KG1 (cell line): ENCODE data around the gene SMARCA4.
A peak's percentile ranks its signal among the peaks of the same experiment; 100 is the strongest.

Source experiments
- DNase-seq: peaks from one replicate; lab custom pipeline; 2025; lab: John Stamatoyannopoulos, UW

SMARCA4 gene

DNA sequence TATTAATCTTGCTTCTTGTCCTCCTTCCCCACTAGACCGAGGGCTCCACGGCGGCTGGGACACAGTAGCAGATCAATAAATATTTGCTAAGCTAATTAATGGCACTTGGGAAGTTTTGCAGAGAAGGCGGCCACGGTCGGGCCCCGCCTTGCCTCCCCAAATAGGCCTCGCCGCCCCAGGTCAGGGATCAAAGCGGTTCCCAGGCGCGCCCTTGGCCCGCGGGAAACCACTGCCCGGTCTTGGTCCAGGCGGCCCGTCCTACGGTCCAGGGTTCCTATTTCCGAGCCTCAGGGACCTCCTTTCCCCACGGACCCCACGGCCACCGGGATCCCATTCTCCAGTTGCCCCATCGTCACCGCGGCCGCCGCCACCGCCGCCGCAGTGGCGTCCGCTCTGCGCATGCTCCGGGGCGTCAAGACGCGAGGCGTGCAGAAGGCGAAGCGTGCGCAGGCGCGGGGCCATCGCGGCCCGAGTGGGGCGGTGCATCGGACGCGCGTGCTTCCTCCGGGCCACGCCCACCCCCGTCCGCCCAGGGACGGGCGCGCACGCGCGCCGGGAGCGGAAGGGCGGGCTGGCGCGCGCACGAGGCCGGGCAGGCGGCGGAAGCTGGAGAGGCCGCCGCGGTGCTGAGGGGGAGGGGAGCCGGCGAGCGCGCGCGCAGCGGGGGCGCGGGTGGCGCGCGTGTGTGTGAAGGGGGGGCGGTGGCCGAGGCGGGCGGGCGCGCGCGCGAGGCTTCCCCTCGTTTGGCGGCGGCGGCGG is at the start of gene SMARCA4:
Gene SMARCA4 (plus strand): TSS at position 717 of the 759 bp plus-strand sequence. CDS start 23,122 bp downstream, outside the sequence.
- peak; percentile 95 for DNase-seq

DNA sequence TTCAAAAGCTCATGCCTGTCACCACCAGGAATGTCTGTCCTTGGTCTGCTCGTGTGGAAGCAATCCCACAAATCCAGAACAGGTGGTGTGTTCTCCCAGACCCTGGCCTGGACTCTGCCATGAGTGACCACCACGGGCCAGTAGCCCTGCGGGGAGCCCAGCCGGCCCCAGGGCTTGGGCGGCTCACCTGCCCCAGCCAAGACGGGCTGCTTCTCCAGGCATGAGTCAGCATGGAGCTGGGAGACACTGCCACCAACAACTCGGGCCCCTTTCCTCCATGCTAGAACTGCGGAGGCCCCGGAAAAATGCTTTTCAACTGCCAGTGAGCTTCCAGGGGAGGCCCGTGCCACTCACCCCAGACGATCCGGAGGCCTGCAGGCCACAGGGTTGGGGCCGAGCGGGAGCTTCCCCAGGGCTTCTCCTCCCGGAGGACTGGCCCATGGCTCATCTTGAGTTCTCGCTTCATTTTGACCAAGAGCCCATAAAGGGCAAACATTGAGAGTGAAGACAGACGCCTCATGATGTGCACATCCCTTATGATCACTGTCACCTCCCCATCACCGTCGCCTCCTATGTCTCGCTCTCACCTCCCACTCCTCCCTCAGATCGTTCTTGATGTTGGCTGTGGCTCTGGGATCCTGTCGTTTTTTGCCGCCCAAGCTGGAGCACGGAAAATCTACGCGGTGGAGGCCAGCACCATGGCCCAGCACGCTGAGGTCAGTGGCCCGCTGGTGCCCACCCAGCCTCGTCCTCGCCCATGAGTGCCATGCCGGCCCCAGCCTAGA is 49.1 kb upstream of the SMARCA4 start:
- DNase-seq = no peak

DNA sequence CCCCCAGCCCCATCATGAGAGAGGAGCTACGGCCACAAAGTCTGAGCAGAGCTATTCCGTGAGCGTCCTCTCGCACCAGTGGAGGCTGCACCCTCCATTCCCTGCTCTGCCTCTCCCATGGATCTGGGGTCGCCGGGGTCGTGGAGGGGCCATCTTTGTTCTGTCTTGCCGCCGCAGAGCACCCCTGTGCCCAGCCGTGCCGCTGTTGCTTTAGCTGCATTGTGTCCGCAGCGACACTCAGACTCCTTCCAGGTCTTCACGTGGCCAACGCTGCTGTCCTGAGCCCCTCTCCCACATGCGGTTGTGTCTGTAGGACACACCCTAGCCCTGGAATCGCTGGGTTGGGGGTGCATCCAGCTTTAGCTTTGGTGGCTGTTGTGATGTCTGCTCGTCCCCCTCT is 48.2 kb upstream of the SMARCA4 start:
- no peak for DNase-seq

DNA sequence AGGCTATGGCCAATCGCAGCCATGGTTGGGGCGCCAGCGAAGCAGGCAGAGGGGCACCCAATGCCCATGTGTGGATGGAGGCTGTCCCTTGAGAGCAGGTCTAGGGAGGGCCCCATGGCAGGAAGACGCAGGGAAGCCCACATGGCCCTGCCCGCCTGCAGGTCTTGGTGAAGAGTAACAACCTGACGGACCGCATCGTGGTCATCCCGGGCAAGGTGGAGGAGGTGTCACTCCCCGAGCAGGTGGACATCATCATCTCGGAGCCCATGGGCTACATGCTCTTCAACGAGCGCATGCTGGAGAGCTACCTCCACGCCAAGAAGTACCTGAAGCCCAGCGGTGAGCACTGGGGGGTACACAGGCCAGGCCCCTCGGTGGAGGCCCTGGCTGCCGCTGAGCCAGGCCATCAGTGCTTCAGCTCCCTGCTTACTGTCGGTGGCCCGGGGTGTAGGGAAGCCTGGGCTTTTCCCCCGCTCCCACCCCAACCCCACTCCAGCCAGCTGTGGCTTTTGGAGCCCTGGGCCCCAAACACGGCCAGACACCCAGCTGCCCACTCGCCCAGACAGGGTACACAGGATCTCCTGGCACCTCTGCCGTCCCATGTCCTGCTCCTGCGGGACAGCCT is 47.0 kb upstream of the SMARCA4 start:
- DNase-seq = no peak

DNA sequence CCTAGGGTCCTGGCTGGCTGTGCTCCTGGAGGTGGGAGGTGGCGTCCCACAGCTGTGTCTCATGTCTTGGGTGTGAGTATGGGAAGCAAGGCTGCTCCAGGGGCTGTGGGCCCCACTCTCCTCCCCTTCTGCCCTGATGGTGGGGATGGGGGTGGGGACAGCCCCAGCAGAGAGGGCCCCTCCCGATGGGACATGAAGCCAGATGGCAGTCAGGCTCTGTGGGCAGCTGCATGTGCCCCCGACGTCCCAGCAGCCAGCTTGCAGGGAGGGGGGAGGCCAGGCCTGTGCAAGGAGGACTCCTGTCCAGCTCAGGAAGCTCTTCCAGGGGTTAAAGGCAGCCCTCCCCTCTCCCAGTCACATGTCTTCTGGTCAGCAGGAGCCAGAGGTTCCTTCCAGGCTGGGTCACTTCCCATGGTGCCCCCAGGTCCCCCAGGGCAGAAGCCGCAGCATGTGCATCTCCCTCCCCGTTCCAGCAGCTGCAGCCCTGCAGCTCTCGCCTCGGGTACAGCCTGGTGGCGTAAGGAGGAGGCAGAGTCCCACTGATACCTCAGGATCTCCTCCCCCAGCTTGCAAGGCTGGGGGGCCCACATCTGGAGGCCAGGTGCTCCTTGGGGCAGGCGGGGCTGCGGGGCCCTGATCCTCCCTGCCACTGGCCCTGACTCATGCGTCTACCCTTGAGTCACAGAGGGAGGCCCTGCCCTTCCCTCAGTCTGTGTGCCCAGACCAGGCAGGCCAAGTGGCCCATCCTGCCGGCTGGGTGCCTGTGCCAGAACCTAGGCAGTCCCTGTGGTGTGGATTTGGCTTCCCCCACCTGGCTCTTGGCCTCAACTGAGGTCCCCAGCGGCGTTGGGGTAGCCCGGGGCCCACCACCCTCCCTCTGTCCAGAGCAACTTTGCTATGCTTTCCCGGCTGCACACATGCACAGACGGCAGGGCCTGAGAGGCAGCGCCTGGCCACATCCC is 45.4 kb upstream of the SMARCA4 start:
- DNase-seq = no peak

DNA sequence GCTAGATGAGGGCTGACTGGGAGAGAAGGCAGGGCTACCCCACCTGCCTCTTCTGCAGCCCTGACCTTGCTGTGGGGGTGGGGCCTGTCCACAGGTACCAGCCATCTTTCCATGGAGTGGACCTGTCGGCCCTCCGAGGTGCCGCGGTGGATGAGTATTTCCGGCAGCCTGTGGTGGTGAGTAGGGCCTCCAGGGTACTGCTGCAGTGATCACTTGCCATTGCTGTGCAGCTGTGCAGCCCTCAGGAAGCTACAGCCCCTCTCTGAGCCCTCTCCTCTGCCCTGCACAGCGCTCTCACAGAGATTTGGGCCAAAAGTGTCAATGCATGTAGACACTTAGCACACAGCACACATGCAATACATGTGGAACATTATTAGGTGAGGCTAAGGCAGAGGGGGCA is 44.2 kb upstream of the SMARCA4 start:
- DNase-seq = no peak

DNA sequence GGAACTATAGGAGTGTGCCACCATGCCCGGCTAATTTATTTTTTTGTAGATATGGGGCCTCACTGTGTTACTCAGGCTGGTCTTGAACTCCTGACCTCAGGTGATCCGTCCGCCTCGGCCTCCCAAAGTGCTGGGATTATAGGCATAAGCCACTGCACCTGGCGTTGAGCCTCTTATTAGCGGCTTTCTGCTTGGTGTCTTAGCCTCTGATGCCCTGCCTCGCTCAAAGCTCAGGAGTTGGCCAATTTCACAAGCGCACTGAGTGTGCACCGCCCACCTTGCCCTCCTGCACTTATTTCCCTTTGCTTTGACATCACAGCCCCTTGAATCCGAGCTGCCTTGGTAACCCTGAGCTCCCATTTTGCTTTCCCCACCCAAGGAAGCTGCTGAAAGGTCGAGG is 42.5 kb upstream of the SMARCA4 start:
- DNase-seq = no peak

DNA sequence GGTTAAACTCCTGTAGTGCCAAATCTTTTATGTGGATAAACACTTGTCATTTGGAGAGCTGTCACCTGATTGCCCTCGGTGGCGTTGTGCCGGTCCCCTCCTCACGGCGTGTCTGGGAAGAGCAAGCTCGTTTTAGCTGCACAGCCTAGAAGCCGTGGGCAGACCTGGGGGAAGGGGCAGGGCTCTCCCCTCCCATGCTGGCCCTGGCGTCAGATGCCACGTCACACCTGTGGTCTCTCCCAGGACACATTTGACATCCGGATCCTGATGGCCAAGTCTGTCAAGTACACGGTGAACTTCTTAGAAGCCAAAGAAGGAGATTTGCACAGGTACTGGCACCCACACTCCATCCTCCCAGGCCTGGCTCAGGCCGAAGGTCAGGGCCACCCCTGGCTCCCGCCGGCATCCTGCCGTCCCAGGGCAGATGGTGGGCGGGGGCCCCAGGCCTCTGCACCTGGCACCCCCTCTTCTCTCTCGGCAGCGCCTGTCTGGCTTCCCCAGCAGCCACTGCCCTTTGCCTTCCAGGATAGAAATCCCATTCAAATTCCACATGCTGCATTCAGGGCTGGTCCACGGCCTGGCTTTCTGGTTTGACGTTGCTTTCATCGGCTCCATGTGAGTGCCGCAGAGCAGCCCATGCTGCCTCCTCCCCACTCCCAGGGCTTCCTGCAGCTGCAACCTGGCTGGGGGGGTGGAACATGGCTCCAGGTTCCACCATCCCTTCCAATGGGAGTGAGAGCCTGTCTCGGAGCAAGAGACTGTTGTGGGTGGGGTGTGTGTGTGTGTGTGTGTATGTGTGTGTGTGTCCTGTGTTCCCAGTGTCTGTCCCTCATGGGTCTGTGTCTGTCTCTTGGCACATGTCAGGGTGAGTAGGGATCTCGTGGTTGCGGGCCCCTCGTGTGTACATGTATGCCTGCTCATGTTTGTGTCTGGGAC is 41.2 kb upstream of the SMARCA4 start:
- no peak for DNase-seq

DNA sequence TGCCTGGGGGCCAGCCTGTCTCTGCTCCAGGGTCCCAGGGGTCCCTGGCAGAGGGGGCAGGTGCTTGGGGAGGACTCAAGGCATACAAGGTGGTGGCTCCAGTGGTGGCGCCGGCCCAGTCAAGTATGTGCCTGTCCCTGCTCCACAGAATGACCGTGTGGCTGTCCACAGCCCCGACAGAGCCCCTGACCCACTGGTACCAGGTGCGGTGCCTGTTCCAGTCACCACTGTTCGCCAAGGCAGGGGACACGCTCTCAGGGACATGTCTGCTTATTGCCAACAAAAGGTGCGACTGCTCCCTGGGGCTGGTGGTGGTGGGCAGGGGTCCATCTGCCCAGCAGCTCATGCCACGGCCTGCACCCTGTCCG is 40.6 kb upstream of the SMARCA4 start:
- no peak for DNase-seq

DNA sequence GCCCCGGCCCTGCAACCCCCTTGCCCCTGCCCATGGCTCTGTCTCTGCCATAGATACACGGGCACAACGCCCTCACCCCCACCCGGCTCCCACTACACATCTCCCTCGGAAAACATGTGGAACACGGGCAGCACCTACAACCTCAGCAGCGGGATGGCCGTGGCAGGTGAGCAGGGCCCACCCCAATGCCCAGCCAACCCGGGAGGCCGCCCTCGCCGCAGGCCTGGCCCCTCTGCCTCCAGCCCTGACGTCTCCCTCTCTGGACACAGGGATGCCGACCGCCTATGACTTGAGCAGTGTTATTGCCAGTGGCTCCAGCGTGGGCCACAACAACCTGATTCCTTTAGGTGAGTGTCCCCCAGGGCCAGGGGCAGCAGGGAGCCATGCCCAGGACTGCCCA is 40.0 kb upstream of the SMARCA4 start:
- DNase-seq = no peak

DNA sequence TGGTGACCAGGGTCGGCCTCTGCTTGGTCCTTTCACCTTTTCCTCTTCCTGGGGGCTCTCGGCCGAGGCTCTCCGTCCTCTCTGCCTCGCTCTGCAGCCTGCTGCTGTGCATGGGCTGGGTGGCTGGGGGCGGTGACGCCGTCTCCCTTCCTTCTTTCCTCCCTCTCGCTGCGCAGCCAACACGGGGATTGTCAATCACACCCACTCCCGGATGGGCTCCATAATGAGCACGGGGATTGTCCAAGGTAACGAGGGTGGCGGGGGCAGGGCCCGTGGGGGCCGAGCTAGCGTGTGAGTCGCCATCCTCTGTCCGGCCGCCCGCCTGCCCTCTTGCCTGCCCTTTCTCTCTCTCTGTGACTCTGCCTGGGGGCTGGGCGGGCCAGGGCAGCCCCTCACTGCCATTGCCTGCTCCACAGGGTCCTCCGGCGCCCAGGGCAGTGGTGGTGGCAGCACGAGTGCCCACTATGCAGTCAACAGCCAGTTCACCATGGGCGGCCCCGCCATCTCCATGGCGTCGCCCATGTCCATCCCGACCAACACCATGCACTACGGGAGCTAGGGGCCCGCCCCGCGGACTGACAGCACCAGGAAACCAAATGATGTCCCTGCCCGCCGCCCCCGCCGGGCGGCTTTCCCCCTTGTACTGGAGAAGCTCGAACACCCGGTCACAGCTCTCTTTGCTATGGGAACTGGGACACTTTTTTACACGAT is 39.5 kb upstream of the SMARCA4 start:
- no peak for DNase-seq

DNA sequence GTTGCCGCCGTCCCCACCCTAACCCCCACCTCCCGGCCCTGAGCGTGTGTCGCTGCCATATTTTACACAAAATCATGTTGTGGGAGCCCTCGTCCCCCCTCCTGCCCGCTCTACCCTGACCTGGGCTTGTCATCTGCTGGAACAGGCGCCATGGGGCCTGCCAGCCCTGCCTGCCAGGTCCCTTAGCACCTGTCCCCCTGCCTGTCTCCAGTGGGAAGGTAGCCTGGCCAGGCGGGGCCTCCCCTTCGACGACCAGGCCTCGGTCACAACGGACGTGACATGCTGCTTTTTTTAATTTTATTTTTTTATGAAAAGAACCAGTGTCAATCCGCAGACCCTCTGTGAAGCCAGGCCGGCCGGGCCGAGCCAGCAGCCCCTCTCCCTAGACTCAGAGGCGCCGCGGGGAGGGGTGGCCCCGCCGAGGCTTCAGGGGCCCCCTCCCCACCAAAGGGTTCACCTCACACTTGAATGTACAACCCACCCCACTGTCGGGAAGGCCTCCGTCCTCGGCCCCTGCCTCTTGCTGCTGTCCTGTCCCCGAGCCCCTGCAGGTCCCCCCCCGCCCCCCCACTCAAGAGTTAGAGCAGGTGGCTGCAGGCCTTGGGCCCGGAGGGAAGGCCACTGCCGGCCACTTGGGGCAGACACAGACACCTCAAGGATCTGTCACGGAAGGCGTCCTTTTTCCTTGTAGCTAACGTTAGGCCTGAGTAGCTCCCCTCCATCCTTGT is 38.8 kb upstream of the SMARCA4 start:
- DNase-seq = no peak

DNA sequence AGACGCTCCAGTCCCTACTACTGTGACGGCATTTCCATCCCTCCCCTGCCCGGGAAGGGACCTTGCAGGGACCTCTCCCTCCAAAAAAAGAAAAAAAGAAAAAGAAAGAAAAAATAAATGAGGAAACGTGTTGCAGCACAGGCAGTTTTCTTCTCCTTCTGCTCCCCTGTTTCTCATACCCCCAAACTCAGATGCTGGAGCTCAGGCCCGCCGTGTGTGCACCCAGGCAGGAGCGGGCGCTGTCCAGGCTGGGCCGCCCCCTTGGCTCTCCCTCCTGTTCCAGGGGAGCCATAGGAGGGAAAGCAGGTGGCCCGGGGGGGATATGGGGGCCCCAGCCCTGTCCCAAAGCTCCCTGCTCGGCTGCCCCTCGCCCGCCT is 38.2 kb upstream of the SMARCA4 start:
- DNase-seq = no peak

DNA sequence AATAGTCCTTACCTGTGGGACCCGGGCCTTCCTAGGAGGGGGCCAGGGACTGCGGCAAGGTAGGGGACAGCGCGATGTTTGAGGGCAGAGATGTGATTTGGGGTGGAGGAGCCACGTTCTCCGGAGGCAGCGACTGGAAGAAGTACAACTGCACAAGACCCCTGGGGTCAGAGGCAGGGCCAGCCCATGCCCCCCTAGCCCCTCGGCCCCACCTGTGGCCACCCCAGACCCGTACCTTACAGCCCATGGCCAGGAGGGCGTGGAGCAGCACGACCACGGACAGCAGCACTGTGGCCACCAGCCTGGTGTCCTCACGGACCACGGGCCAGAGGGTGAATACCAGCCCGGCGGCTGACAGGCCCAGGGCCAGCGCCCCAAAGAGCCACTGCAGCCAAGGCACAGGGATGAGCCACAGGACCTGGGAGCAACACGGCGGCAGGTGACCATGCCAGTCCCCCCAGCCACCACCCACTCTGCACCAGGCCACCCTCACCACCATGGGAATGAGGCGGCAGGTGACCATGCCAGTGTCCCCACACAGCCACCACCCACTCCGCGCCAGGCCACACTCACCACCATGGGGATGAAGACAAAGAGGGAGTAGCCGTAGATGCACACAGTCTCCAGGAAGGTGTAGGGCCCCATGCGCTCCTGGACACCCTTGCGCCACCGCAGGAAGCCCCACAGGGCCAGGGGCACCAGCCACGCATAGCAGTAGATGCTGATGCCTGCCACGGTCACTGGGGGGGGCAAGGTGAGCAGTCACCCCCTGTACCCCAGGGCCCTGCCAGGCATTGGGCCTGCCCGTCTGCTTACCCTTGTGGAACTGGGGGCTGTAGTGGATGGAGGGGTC is 37.3 kb upstream of the SMARCA4 start:
- DNase-seq = no peak

DNA sequence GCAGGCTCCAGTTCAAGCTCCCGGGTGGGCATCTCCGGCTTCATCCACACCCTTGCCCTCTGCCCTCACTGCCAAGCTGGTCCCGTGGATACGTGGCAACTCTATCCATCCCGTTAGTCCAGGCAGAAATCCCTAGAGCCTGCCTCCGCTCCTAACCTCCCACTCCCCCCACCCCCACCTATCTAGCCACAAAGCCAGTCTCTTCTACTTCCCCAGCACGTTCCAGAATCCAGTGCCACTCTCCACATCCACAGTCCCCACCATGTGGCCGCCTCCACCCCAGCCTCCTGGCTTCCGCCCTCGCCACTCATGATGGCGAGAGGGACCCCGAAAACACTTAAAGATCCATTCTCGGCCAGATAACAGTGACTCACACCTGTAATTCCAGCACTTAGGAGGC is 36.2 kb upstream of the SMARCA4 start:
- DNase-seq = no peak

DNA sequence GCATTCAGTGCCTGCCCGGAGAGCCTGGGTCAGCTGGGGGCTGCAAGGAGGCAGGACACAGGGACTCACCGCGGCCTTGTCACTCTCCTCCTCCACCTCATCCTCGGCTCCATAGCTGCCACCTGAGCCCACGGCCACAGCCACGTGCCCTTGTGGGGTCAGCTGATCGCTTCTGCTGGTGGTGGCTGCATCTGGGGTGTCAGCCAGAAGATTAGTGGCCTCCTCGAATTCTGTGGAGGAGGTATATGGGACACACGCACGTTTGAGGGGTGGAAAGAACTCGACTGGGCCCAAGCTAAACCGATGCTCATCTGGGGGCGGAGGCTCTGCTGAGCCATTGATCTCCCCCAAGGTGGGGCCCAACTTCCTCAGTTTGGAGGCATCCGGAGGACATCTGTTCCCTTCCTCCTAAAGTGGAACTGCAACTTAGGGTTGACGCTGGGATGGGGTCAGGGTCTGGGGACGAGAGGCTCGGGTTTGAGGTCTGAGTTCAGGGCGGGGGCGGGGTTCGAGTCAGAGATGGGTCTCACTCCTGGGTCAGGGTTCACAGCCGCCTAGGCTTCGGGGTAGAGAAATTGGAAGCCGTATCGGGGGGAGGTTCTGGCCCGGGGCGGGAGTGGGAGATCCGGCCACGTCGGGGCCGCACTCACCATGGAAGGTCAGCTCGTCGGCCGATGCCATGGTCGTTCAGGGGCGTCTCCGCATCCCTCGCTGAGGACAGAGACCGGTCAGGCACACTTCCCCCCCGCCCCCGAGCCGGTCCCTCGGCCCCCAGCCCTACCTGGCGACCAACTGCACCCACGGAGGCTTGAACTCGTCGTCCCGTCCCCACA is 32.9 kb upstream of the SMARCA4 start:
- no peak for DNase-seq

DNA sequence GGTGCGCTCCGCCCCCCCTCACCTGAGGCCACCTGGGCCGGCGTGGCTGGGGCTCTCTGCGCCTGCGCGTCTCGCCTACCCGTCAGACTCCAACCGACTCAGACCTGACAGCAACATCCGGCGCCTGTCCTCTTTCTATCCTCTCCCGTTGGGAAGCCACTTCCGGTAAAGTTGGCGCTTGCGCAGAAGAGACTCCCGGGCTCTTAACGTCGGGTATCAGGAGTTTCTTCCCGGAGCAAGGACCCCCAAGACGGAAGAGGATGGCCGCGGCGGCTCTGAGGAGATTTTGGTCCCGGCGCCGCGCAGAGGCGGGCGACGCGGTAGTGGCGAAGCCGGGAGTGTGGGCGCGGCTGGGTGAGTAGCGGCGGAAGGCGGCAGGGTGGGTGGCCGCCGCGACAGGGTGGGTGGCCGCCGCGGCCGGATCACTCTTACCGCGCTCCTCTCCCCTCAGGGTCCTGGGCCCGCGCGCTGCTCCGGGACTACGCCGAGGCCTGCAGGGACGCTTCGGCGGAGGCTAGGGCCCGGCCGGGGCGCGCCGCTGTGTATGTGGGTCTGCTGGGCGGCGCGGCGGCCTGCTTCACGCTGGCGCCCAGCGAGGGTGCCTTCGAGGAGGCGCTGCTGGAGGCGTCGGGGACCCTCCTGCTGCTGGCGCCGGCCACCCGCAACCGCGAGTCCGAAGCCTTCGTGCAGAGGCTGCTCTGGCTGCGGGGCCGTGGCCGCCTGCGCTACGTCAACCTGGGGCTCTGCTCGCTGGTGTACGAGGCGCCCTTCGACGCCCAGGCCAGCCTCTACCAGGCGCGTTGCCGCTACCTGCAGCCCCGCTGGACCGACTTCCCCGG is 32.0 kb upstream of the SMARCA4 start, which contains the start of the genes TIMM29 and YIPF2:
Gene TIMM29 (plus strand): TSS at position 249 of the 839 bp plus-strand sequence. CDS start 12 bp downstream, at position 261.
Gene YIPF2 (minus strand): TSS at position 77 of the 839 bp plus-strand sequence. CDS start 229 bp downstream, outside the sequence.
- DNase-seq = peak; percentile 95
